ENCODE measurements around the gene B3GALT5.

B3GALT5 gene

GRCh38 chr21:39659070-39659815, 46.5 kb downstream of the B3GALT5 start:
- Histone ChIP-seq H2BK12ac (ENCODE audit: low read length in 2 of 2) (no peak overlapping the region), H3K4me2 (ENCODE audit: low read length, poor library complexity, severe bottlenecking) (no peak overlapping the region), H3K18ac (ENCODE audit: low read depth in 1 of 2, low read length in 2 of 2) (peak overlapping the region in 1 of 2 experiments; percentile 40), H3K4me1 (ENCODE audit: control insufficient read depth, insufficient read depth, low read depth, low read length) (peaks cover 26% of the 10 kb centered on the region), H3K27ac (ENCODE audit: low read length, poor library complexity, severe bottlenecking) (no peak overlapping the region), H2BK5ac (ENCODE audit: low read depth, low read length, poor library complexity, severe bottlenecking) (no peak overlapping the region), H3K27me3 (ENCODE audit: control insufficient read depth in 1 of 2, insufficient read depth in 1 of 2, low read length in 2 of 2) (no peaks in the 10 kb centered on the region), H3K14ac (ENCODE audit: low read length in 2 of 2) (no peak overlapping the region), H4K8ac (ENCODE audit: low read length) (no peak overlapping the region), H2BK15ac (ENCODE audit: low read depth, poor library complexity, severe bottlenecking) (no peak overlapping the region), H3K4ac (ENCODE audit: low read depth in 1 of 2, low read length in 2 of 2) (peak overlapping the region in 1 of 2 experiments; percentile 12), H3K9ac (ENCODE audit: low read length) (no peak overlapping the region), H3K79me1 (replicated peaks; ENCODE audit: low read length, poor library complexity, severe bottlenecking) (peaks cover 25% of the 10 kb centered on the region), H4K91ac (ENCODE audit: low read length) (no peak overlapping the region), H3K23ac (ENCODE audit: low read length in 2 of 2) (no peak overlapping the region), H2AK5ac (ENCODE audit: low read length, severe bottlenecking) (peak overlapping the region; percentile 72), H3K9me3 (ENCODE audit: control insufficient read depth, low read length) (no peaks in the 10 kb centered on the region), H2AFZ (ENCODE audit: low read depth, low read length) (no peak overlapping the region), H2BK120ac (ENCODE audit: low read depth, low read length) (no peak overlapping the region), H3K36me3 (ENCODE audit: control insufficient read depth in 1 of 2, insufficient read depth in 2 of 2, low read depth in 1 of 2, low read length in 2 of 2) (peaks cover 0 to 37% of the 10 kb centered on the region in 2 experiments), H3K4me3 (ENCODE audit: insufficient read depth in 1 of 2, low read depth in 1 of 2, low read length in 2 of 2) (no peak overlapping the region)
- 91% methylated on average over 4 of the region's 7 CpGs for WGBS
- DNase-seq: no peak

DNA sequence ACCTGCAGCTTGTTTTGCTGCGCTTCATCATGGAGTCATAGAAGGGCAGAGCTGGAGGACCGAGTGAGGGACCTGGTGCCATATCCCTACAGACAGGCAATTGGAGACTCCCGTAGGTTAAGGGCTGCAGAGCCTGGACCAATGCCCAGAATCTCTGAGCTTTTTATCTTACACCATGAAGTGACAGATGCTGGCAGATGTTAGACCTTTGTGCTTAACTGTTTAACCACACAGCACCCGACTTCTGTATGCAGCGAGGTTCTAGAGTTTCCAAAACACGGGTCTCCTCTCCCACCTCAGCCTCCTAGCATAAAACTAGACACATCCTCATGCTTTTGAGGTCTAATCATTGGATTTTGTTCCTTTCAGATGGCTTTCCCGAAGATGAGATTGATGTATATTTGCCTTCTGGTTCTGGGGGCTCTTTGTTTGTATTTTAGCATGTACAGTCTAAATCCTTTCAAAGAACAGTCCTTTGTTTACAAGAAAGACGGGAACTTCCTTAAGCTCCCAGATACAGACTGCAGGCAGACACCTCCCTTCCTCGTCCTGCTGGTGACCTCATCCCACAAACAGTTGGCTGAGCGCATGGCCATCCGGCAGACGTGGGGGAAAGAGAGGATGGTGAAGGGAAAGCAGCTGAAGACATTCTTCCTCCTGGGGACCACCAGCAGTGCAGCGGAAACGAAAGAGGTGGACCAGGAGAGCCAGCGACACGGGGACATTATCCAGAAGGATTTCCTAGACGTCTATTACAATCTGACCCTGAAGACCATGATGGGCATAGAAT, 47.6 kb downstream of the B3GALT5 start:
- WGBS: 13% methylated on average over 16 of the region's 17 CpGs

DNA sequence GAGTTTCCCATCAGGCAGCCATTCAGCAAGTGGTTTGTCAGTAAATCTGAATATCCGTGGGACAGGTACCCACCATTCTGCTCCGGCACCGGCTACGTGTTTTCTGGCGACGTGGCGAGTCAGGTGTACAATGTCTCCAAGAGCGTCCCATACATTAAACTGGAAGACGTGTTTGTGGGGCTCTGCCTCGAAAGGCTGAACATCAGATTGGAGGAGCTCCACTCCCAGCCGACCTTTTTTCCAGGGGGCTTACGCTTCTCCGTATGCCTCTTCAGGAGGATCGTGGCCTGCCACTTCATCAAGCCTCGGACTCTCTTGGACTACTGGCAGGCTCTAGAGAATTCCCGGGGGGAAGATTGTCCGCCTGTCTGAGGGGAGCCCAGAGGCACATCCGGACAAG, 48.4 kb downstream of the B3GALT5 start:
- Histone ChIP-seq H3K4me3 (ENCODE audit: insufficient read depth in 1 of 2, low read depth in 1 of 2, low read length in 2 of 2) (no peak overlapping the region), H3K9ac (ENCODE audit: low read length) (no peak overlapping the region), H3K4me1 (ENCODE audit: control insufficient read depth, insufficient read depth, low read depth, low read length) (peaks cover 26% of the 10 kb centered on the region), H2BK120ac (ENCODE audit: low read depth, low read length) (peak overlapping the region; percentile 40), H3K27ac (ENCODE audit: low read length, poor library complexity, severe bottlenecking) (no peak overlapping the region), H2AK5ac (ENCODE audit: low read length, severe bottlenecking) (peak overlapping the region; percentile 37), H3K14ac (ENCODE audit: low read length in 2 of 2) (no peak overlapping the region), H3K18ac (ENCODE audit: low read depth in 1 of 2, low read length in 2 of 2) (peak overlapping the region; percentile 51 to 54), H2BK12ac (ENCODE audit: low read length in 2 of 2) (peak overlapping the region; percentile 19 to 86), H4K8ac (ENCODE audit: low read length) (peak overlapping the region; percentile 47), H3K79me1 (replicated peaks; ENCODE audit: low read length, poor library complexity, severe bottlenecking) (peaks cover 23% of the 10 kb centered on the region), H3K27me3 (ENCODE audit: control insufficient read depth in 1 of 2, insufficient read depth in 1 of 2, low read length in 2 of 2) (peaks cover 0 to 8% of the 10 kb centered on the region in 2 experiments), H2BK15ac (ENCODE audit: low read depth, poor library complexity, severe bottlenecking) (peak overlapping the region; percentile 79), H3K9me3 (ENCODE audit: control insufficient read depth, low read length) (peaks cover 3% of the 10 kb centered on the region), H3K23ac (ENCODE audit: low read length in 2 of 2) (no peak overlapping the region), H3K4me2 (ENCODE audit: low read length, poor library complexity, severe bottlenecking) (no peak overlapping the region), H4K91ac (ENCODE audit: low read length) (no peak overlapping the region), H2BK5ac (ENCODE audit: low read depth, low read length, poor library complexity, severe bottlenecking) (peak overlapping the region; percentile 32), H3K4ac (ENCODE audit: low read depth in 1 of 2, low read length in 2 of 2) (peak overlapping the region; percentile 42 to 61), H2AFZ (ENCODE audit: low read depth, low read length) (no peak overlapping the region), H3K36me3 (ENCODE audit: control insufficient read depth in 1 of 2, insufficient read depth in 2 of 2, low read depth in 1 of 2, low read length in 2 of 2) (peaks cover 0 to 40% of the 10 kb centered on the region in 2 experiments)
- DNase-seq: no peak
- WGBS: 95% methylated on average over 18 of the region's 18 CpGs

More for the DNA sequence above, 47.6 kb downstream of the B3GALT5 start:
- Histone ChIP-seq H2AK5ac (ENCODE audit: low read length, severe bottlenecking) (peak overlapping the region; percentile 33), H2BK12ac (ENCODE audit: low read length in 2 of 2) (peak overlapping the region; percentile 49 to 86), H3K4ac (ENCODE audit: low read depth in 1 of 2, low read length in 2 of 2) (no peak overlapping the region), H4K8ac (ENCODE audit: low read length) (peak overlapping the region; percentile 47), H3K4me1 (ENCODE audit: control insufficient read depth, insufficient read depth, low read depth, low read length) (peaks cover 26% of the 10 kb centered on the region), H3K18ac (ENCODE audit: low read depth in 1 of 2, low read length in 2 of 2) (peak overlapping the region in 1 of 2 experiments; percentile 54), H3K36me3 (ENCODE audit: control insufficient read depth in 1 of 2, insufficient read depth in 2 of 2, low read depth in 1 of 2, low read length in 2 of 2) (peaks cover 0 to 43% of the 10 kb centered on the region in 2 experiments), H3K9ac (ENCODE audit: low read length) (peak overlapping the region; percentile 63), H2BK5ac (ENCODE audit: low read depth, low read length, poor library complexity, severe bottlenecking) (peak overlapping the region; percentile 58), H3K23ac (ENCODE audit: low read length in 2 of 2) (no peak overlapping the region), H2BK120ac (ENCODE audit: low read depth, low read length) (peak overlapping the region; percentile 40), H2AFZ (ENCODE audit: low read depth, low read length) (peak overlapping the region; percentile 51), H3K4me2 (ENCODE audit: low read length, poor library complexity, severe bottlenecking) (no peak overlapping the region), H3K14ac (ENCODE audit: low read length in 2 of 2) (no peak overlapping the region), H3K27me3 (ENCODE audit: control insufficient read depth in 1 of 2, insufficient read depth in 1 of 2, low read length in 2 of 2) (peaks cover 0 to 6% of the 10 kb centered on the region in 2 experiments), H2BK15ac (ENCODE audit: low read depth, poor library complexity, severe bottlenecking) (peak overlapping the region; percentile 35), H3K4me3 (ENCODE audit: insufficient read depth in 1 of 2, low read depth in 1 of 2, low read length in 2 of 2) (peak overlapping the region in 1 of 2 experiments; percentile 64), H3K27ac (ENCODE audit: low read length, poor library complexity, severe bottlenecking) (peak overlapping the region; percentile 87), H4K91ac (ENCODE audit: low read length) (no peak overlapping the region), H3K79me1 (replicated peaks; ENCODE audit: low read length, poor library complexity, severe bottlenecking) (peaks cover 26% of the 10 kb centered on the region), H3K9me3 (ENCODE audit: control insufficient read depth, low read length) (peaks cover 3% of the 10 kb centered on the region)
- peak; percentile 91 for DNase-seq

DNA sequence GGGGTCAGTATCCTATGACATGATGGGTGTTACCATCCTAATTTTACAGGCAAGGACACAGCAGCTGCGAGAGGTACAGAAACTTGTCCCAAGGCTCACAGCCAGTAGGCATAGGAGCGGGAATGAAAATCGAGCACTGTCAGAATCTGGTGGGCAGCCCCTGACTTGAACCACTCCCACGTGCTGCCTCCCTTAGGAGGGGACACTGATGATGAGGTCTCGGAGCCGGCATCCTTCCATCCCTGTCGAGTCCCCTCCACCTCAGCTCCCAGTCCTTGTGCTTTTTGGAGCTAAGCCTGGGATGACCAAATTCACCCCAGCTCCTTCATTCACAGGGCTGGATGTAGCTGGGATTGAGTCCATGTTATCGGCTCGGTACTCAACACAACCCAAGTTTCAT, 49.0 kb downstream of the B3GALT5 start:
- Histone ChIP-seq H3K4me2 (ENCODE audit: low read length, poor library complexity, severe bottlenecking) (no peak overlapping the region), H3K23ac (ENCODE audit: low read length in 2 of 2) (no peak overlapping the region), H3K36me3 (ENCODE audit: control insufficient read depth in 1 of 2, insufficient read depth in 2 of 2, low read depth in 1 of 2, low read length in 2 of 2) (peaks cover 0 to 38% of the 10 kb centered on the region in 2 experiments), H2BK5ac (ENCODE audit: low read depth, low read length, poor library complexity, severe bottlenecking) (no peak overlapping the region), H3K14ac (ENCODE audit: low read length in 2 of 2) (peak overlapping the region in 1 of 2 experiments; percentile 36), H4K8ac (ENCODE audit: low read length) (no peak overlapping the region), H3K4me3 (ENCODE audit: insufficient read depth in 1 of 2, low read depth in 1 of 2, low read length in 2 of 2) (no peak overlapping the region), H3K27ac (ENCODE audit: low read length, poor library complexity, severe bottlenecking) (no peak overlapping the region), H3K4me1 (ENCODE audit: control insufficient read depth, insufficient read depth, low read depth, low read length) (peaks cover 26% of the 10 kb centered on the region), H3K79me1 (replicated peaks; ENCODE audit: low read length, poor library complexity, severe bottlenecking) (peaks cover 23% of the 10 kb centered on the region), H3K18ac (ENCODE audit: low read depth in 1 of 2, low read length in 2 of 2) (no peak overlapping the region), H3K4ac (ENCODE audit: low read depth in 1 of 2, low read length in 2 of 2) (peak overlapping the region in 1 of 2 experiments; percentile 42), H2BK12ac (ENCODE audit: low read length in 2 of 2) (peak overlapping the region in 1 of 2 experiments; percentile 79), H3K27me3 (ENCODE audit: control insufficient read depth in 1 of 2, insufficient read depth in 1 of 2, low read length in 2 of 2) (peaks cover 0 to 8% of the 10 kb centered on the region in 2 experiments), H2AFZ (ENCODE audit: low read depth, low read length) (no peak overlapping the region), H3K9me3 (ENCODE audit: control insufficient read depth, low read length) (peaks cover 3% of the 10 kb centered on the region), H4K91ac (ENCODE audit: low read length) (no peak overlapping the region), H2BK15ac (ENCODE audit: low read depth, poor library complexity, severe bottlenecking) (no peak overlapping the region), H2AK5ac (ENCODE audit: low read length, severe bottlenecking) (peak overlapping the region; percentile 37), H3K9ac (ENCODE audit: low read length) (no peak overlapping the region), H2BK120ac (ENCODE audit: low read depth, low read length) (no peak overlapping the region)
- no peak for DNase-seq
- WGBS: 97% methylated on average over 7 of the region's 9 CpGs

All from mesenchymal stem cell (in vitro differentiated cells and primary cell).